GM19043 (cell line): ENCODE data around the gene LAMB3.

Experiments used
- ATAC-seq: cut with Tn5 transposase; IDR thresholded peaks from one replicate; pipeline ENCODE4 v1.9.1; 2021; ENCODE audit warnings: low read depth; ENCODE audit not compliant: unreplicated experiment

Gene LAMB3

GRCh38 chr1:209667103-209667502, 14.9 kb upstream of the LAMB3 start:
- ATAC-seq = no peak

- no peak for ATAC-seq
Measured at GRCh38 chr1:209662879-209663327, 10.7 kb upstream of the LAMB3 start.

DNA sequence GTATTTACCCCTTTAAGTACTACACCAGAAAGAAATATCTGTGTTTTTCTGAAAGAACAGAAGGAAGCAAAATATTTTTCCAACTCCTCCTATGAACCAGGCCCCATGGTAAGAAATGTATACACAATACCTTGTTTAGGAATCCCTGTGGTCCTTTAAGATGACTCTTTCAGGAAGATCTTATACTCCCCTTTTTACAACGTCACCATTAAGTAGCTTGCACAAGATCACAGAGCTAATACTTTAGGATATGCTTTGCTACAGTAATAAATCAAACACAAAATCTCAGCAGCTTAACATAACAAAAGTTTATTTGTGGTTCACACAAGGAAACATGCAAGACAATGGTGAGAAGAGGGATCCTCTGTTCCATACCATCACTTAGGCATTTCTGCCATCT, 8.8 kb upstream of the LAMB3 start:
- ATAC-seq = no peak

DNA sequence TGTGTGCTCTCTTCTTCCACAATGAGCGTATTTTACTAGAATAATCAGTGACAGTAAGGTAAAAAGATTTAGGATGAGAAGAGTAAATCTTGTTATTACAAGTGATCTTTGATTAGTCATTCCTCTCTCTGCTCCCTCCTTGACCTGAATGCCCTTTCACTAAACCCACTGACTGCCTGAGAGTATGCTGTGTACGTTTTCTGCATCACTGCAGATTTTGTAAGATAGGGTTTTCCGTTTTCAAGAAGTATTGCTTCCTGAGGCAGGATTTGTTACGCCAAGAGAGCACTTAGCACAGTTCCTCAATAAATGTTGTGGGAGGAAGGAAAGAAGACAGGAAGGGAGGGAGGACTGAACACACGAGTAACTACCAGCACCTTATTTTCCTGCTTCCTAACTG, 7.7 kb upstream of the LAMB3 start:
- ATAC-seq = peak; percentile 82

GRCh38 chr1:209657918-209658317, 5.7 kb upstream of the LAMB3 start:
- ATAC-seq = no peak

DNA sequence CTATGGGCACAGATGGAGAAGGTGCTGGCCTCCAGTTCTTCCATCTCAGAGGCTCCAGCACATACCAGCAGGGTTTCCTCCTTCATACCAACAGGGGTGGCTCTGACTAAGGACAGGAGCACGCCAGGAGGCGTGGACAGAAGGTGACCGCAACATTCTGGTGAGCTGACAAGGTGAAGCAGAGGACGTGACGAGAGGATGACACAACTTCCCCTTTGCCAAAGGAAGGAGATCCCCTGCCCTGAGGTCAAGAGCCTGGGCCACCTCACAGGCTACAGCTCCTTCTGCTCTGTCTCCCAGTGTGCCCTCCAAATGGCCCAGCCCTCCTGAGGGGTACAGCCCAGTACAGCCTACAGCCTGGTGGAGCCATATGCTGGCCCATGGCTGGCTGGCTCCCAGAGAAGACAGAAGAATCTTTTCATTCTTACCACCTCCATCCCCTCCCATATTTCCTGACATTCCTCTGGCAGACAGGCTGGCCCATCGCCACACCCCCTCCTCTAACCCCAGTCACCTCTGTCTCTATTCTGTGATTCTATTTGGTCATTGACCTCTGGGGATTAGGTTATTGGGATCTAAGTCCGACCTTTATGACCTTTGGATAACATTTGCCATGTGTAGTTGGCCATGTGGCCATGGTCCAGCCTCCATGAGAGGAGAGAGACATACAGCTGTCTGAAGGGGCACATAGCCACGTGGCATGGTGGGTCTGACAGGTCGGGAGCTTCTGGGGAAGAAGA, 5.1 kb upstream of the LAMB3 start:
- ATAC-seq = no peak

DNA sequence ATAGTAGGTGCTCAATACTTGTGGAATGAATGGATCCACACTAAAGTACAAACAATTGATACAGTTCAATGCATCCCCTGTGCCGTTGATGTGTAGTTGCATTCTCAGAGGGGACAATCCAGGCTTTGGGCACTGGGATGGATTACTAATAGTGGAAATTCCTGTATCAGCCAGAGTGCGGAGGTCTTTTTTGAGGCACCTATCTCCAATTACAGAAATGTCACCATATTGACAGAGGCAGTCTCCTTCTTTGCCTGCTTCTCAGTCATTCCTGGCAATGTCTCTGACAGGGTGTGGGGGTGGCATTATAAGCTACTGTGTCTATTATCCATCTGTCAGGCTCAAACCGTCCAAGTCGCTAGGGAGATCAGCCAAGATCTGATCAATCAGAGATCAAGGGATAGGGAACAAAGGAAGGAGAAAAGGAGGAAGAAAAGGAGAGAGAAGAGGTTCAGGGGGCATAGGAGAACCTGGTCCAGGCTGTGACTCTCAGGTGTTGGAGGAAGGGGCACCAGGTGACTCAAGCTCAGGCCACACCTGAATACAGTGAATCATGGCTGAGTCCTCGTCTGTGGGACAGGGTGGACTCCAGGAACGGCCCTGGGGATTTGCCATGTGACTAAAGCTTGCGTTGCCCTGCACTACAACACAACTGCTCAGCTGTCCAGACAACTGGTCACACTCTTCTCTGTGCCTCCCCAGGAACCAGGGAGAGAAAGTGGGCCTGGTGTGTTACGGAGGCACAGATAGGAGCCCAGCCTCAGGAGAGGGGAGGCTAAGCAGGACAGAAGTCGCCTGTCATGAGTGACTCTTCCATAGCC, 3.4 kb upstream of the LAMB3 start:
- no peak for ATAC-seq

GRCh38 chr1:209653915-209654351, 1.7 kb upstream of the LAMB3 start:
- ATAC-seq = peak; percentile 45

- ATAC-seq = no peak
Measured at GRCh38 chr1:209652873-209653401, 712 bp upstream of the LAMB3 start.

DNA sequence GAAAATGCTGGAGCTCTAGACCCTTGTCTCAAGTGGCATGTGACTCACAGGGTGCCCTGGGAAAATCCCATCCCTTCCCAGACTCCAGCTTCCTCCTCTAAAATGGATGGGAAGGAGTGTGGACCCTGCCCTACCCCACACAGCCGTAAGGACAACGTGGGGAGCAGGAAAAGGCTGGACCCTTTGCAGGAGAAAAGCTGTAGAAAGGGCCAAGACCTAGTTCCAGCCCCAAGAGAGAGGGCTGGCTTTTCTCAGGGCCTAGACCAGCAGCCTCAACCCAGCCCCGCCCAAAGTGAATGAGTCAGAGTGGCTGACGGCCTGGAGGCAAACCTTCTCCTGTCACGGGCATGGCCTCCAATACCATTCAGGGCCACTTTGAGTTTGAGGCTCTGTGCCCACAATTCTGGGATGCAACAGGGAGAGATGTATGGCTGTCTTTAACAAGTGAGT, 1.1 kb downstream of the LAMB3 start:
- peak; percentile 65 for ATAC-seq

DNA sequence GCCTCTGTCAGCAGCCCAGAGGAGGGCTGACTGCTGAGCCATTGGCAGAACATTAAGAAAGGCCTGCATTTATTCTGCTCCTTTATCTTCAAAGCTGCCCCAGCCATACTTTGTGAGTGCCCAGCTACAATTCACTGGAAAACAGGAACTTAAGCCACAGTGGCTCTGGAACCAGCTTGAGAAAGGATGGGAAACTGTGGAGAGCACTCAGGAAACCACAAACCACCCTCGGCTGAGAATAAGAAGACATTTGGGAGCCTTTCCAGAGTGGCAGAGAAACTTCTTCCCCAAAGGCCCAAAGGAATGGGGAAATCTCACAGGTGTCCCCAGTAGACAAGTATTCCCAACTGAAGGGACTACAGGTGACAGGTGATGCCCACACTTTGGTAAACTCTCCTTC, 1.8 kb downstream of the LAMB3 start:
- no peak for ATAC-seq

- ATAC-seq = no peak
Measured at GRCh38 chr1:209648931-209649776, 3.1 kb downstream of the LAMB3 start.

- no peak for ATAC-seq
Measured at GRCh38 chr1:209648346-209648745, 3.9 kb downstream of the LAMB3 start.

- ATAC-seq = no peak
Measured at GRCh38 chr1:209647156-209647555, 5.1 kb downstream of the LAMB3 start.

- ATAC-seq = no peak
Measured at GRCh38 chr1:209646558-209646957, 5.7 kb downstream of the LAMB3 start.

- no peak for ATAC-seq
Measured at GRCh38 chr1:209645574-209646452, 6.4 kb downstream of the LAMB3 start.

GRCh38 chr1:209643285-209644020, 8.8 kb downstream of the LAMB3 start:
- ATAC-seq = no peak

DNA sequence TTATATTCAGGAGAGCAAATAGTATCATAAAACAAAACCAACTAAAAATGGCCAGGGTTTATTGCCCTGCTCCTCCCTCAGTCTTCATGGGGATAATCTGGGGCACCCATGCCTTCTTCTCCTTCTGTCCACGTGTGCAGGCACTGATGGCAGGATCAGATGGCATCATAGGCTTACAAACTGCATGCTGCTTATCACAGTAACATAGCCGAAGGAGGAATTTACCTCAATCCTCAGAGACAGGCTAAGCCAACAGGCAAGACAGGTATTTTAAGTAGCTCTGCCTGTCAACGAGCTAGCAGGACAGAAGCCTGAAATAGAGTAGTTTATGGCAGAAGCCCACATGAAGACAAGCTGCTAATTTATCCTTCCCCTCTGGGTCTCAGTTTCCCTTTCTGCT, 9.4 kb downstream of the LAMB3 start:
- no peak for ATAC-seq

DNA sequence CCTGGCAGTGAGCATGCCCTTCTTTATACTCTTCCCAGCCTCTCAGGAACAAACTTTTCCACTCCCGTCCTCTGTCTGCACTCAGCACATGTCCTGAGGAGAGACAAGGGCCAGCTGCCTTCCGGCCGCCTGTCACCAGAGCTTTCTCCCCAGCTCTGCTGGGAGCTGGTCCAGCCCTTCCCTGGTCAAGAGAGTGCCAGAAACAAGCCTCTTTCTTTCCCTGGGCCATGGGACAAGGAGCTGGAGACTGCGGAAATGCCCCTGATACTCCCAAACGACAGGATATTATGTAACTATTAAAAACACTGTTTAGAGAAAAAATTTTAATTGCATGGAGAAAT, 10.4 kb downstream of the LAMB3 start:
- no peak for ATAC-seq
